ENCODE data around the gene DKK2.

DKK2 gene

DNA sequence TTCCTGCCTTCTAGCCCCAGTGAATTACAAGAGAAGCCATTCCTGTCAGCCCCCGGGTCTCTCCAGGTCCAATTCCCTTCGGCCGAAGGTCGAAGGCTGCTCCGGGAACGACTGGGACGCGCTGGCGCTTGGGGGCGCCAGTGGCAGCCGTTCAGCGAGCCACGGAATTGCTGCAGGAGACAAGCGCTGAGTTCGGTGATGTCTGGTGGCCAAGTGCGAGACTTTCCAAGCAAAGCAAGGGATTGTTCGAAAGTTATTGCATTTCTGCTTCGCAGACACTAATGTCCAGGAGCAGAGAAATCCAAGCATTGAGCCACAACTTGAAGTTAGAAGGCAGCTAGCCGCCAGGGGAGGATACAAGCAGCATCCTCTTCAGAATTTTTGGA, 1.1 kb upstream of the DKK2 start:
- peak overlapping the region; percentile 51 for H3K4me3 ChIP-seq (ENCODE audit: control insufficient read depth, low read depth, low read length)
- DNase-seq (ENCODE audit: low read depth), result no peak
- TF ChIP-seq, protein P1, sequence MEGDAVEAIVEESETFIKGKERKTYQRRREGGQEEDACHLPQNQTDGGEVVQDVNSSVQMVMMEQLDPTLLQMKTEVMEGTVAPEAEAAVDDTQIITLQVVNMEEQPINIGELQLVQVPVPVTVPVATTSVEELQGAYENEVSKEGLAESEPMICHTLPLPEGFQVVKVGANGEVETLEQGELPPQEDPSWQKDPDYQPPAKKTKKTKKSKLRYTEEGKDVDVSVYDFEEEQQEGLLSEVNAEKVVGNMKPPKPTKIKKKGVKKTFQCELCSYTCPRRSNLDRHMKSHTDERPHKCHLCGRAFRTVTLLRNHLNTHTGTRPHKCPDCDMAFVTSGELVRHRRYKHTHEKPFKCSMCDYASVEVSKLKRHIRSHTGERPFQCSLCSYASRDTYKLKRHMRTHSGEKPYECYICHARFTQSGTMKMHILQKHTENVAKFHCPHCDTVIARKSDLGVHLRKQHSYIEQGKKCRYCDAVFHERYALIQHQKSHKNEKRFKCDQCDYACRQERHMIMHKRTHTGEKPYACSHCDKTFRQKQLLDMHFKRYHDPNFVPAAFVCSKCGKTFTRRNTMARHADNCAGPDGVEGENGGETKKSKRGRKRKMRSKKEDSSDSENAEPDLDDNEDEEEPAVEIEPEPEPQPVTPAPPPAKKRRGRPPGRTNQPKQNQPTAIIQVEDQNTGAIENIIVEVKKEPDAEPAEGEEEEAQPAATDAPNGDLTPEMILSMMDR (IDR thresholded peaks at IDR 0.05; ENCODE audit: control insufficient read depth, insufficient read depth, low read depth, low read length, missing control alignments), result peak; percentile 71

DNA sequence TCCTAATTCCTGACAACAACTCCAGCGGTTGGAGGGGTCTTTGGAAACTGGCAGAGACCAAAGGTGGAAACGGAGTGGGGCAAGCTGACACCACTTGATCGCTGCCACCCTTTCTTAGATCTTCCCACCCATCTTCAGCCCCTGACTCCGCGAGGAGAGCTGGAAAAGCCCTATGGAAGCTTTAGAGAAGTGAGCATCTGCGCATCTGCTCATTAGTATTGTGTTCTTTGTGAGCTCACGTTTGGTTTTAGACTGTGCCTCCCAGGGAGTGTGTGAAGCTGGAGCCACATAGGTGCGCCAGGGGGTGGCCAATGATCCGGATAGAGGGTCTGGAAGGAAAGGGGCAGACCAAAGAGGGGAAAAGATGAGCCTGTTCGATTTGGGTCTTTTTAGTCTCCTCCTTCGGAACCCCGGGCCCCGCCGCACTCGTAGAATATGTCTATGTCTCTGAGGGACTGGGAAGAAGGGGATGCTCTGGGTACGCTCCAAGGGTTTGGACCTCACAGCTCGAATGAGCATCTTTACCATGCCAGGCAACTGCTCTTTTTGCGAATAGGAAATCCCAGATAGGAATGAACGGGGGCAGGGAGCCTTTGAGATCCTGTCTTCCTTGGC, 578 bp upstream of the DKK2 start:
- no peak for DNase-seq (ENCODE audit: low read depth)
- peak overlapping the region; percentile 51 for H3K4me3 ChIP-seq (ENCODE audit: control insufficient read depth, low read depth, low read length)
- TF ChIP-seq, protein P1 (IDR thresholded peaks at IDR 0.05; ENCODE audit: control insufficient read depth, insufficient read depth, low read depth, low read length, missing control alignments), result no peak

DNA sequence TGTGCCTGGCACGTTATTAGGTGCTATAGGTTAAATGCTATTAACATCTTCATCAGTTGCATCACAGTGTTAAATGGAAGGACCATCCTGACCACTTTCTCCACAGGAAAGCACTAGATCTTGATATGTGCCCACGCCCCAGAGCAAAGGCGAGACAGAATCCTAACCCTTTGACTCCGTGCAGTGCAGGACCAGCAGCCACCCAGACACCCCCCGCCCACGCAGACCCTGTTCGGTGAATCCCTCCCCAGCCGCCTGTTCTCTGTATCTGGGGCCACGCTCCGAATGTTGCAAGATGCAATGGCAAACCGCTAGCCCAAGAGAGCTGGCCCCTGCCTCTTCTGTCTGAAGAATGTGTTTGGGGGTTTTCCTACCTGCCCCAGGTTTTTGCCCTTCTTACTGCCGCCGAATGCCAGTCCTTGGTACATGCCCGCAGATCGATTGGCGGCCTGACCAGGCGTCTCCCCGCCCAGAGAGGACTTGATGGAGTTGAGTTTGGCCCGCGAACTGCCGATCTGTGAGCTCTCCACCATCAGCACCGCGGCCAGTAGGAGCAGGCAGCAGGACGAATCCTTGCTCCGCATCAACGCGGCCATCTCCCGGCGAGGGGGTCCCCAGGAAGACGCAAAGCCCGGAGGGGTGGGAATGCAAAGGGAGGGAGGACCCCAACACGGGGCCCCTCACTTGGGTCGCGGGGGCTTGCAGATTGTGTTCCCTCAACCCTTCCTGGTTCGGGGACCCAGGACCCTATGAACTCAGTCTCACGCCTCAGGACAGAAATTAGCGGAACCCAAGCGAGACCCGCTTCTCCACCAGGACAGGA, 906 bp downstream of the DKK2 start:
- no peak for DNase-seq (ENCODE audit: low read depth)
- peak overlapping the region; percentile 51 for H3K4me3 ChIP-seq (ENCODE audit: control insufficient read depth, low read depth, low read length)
- TF ChIP-seq, protein P1 (IDR thresholded peaks at IDR 0.05; ENCODE audit: control insufficient read depth, insufficient read depth, low read depth, low read length, missing control alignments), result no peak

DNA sequence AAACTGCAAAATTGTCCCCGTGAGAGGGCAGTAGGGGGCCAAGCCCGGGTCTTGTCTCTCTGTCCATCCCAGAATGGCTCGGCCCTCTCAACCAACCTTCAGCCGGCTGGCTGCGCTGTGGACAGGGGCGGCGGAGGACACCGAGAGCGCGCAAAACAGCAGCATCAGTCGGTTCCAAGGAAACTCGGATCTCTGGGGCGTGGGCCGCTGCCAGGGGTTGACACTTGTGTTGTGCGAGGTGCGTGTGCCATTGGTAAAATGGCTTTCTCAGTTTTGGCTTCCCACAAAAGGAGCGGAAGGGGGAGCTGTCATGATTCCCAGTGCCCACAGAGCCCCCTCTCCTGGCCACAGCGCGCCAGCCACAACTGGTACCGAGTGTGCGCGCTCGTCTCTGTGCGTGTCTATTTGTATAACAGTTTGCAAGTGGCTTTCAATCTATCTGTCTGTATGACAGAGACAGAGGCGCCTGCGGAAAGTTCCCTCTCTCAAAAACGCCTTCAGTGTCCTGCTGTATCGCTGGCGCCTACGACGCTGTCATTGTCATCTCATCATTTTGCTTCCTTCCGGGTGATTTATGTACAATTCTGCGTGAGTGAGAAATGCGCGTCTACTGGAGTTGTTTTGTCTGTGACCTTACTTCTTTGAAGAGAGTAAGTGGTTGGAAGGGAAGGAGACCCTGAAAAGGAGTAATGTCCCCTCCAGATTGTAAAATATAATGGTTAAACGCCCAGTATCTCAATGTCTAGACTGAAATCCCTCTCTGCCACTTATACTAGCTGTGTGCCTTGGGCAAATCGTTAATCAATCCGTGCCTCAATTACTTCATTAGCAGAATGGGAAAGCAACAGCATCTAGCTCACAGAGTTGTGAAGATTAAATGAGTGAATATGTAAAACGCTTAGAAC, 1.8 kb downstream of the DKK2 start:
- no peak for DNase-seq (ENCODE audit: low read depth)
- TF ChIP-seq, protein P1 (IDR thresholded peaks at IDR 0.05; ENCODE audit: control insufficient read depth, insufficient read depth, low read depth, low read length, missing control alignments), result peak; percentile 48
- H3K4me3 ChIP-seq (ENCODE audit: control insufficient read depth, low read depth, low read length), result peak overlapping the region; percentile 51

DNA sequence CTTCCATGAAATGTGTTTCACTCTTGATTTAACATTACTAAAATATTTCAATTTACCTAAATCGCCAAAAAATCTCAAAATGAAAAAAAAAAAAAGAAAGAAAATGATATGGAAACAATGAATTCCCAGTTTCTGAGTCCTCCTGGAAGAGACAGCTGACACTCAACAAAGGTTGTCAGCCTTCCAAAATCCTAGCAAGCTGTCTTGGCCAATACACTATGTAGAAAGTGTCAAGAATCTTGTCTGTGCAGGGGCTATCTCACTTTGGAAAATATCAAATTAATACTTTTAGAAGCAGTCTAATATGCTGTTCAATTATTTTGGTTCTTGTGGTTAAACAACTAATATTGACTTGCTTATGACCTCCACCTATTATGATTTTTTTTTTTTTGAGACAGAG, 8.7 kb downstream of the DKK2 start:
- DNase-seq (ENCODE audit: low read depth), result no peak
- no peak overlapping the region for H3K4me3 ChIP-seq (ENCODE audit: control insufficient read depth, low read depth, low read length)
- TF ChIP-seq, protein P1 (IDR thresholded peaks at IDR 0.05; ENCODE audit: control insufficient read depth, insufficient read depth, low read depth, low read length, missing control alignments), result no peak

DNA sequence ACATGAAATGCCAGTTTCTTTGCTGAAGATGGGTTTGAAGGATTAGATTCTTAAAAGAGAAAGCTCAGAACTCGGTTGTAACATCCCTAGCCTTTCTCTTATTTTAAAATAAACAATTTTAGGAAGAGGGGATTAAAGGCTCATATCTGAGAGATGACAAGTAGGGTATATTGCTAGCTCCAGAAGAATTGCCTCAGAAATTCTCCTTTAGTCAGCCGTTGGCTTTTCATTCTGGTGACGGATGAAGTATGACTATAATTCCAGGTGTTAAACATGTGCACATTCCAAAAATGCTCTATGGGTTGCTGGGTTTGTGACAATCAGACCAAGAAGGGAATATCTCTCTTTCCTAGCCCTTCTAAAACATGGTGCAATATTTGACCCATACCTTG, 17.8 kb downstream of the DKK2 start:
- TF ChIP-seq, protein P1 (IDR thresholded peaks at IDR 0.05; ENCODE audit: control insufficient read depth, insufficient read depth, low read depth, low read length, missing control alignments), result no peak
- no peak for DNase-seq (ENCODE audit: low read depth)
- no peak overlapping the region for H3K4me3 ChIP-seq (ENCODE audit: control insufficient read depth, low read depth, low read length)
